22Rv1 (cell line): Measurements from ENCODE around the gene NUP153.

ENCODE experiments used
- ZFX ChIP-seq: fragments of 450-650 bp; IDR thresholded peaks from 2 replicates; pipeline ENCODE4 v1.6.1; 2017; ENCODE audit warnings: antibody characterized with exemption, borderline replicate concordance
- TF ChIP-seq, protein P1 (sequence below): fragments of 450-650 bp; IDR thresholded peaks from 2 replicates; pipeline ENCODE4 v1.5.1; 2017; ENCODE audit warnings: mild to moderate bottlenecking

GRCh38 chr6:17629824-17630510, 76.8 kb downstream of the NUP153 start:
- TF ChIP-seq, protein P1, sequence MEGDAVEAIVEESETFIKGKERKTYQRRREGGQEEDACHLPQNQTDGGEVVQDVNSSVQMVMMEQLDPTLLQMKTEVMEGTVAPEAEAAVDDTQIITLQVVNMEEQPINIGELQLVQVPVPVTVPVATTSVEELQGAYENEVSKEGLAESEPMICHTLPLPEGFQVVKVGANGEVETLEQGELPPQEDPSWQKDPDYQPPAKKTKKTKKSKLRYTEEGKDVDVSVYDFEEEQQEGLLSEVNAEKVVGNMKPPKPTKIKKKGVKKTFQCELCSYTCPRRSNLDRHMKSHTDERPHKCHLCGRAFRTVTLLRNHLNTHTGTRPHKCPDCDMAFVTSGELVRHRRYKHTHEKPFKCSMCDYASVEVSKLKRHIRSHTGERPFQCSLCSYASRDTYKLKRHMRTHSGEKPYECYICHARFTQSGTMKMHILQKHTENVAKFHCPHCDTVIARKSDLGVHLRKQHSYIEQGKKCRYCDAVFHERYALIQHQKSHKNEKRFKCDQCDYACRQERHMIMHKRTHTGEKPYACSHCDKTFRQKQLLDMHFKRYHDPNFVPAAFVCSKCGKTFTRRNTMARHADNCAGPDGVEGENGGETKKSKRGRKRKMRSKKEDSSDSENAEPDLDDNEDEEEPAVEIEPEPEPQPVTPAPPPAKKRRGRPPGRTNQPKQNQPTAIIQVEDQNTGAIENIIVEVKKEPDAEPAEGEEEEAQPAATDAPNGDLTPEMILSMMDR = no peak
- no peak for TF ChIP-seq ZFX
